Measurements from ENCODE around the gene DPCD.
A peak's percentile ranks its signal among the peaks of the same experiment; 100 is the strongest.

DPCD gene

GRCh38 chr10:101595591-101596433 lies 7.7 kb downstream of the DPCD start:
- DNase-seq (ENCODE audit: insufficient read length, low spot score) = no peak
- FAIRE-seq = peak; percentile 21
- TF ChIP-seq, protein P1, sequence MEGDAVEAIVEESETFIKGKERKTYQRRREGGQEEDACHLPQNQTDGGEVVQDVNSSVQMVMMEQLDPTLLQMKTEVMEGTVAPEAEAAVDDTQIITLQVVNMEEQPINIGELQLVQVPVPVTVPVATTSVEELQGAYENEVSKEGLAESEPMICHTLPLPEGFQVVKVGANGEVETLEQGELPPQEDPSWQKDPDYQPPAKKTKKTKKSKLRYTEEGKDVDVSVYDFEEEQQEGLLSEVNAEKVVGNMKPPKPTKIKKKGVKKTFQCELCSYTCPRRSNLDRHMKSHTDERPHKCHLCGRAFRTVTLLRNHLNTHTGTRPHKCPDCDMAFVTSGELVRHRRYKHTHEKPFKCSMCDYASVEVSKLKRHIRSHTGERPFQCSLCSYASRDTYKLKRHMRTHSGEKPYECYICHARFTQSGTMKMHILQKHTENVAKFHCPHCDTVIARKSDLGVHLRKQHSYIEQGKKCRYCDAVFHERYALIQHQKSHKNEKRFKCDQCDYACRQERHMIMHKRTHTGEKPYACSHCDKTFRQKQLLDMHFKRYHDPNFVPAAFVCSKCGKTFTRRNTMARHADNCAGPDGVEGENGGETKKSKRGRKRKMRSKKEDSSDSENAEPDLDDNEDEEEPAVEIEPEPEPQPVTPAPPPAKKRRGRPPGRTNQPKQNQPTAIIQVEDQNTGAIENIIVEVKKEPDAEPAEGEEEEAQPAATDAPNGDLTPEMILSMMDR (IDR thresholded peaks at IDR 0.05; ENCODE audit: insufficient read depth, missing control alignments) = no peak

DNA sequence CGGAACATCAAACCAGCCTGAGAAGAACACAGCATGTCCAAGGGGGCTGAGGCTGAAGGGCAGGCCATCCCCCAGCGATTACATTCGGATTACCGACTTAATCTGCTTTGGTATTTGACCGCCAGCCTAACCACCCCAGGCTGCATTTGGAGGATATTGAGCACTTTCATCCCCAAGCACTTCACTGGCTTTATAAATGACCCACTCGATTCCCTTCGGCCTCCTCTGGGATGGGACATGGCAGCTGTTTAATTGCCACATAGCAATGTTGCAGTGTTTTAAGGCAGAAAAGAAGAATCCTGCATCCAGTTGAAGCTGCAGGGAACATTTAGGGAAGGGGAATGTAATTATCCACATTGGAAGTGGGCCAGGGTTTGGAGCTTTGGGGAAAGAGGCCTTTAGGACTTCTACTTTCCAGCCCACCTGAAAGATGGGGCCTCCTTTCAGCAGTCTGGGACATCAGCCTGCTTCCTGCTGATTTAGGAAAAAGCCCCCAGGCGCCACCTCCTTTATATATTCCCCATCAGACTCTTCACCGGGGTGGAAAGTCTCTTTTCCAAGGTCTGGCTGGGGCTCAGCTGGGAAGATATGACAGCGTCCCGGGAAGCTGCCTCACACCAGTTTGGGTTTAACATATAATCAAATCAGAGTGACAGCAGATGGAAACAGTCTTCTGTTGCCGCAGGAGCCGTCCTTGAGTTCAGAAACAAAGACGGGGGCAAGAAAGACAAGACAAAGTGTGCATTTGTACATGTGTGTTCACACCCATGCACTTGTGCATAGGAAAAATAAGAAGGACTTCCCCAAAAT lies 9.2 kb downstream of the DPCD start:
- DNase-seq (ENCODE audit: insufficient read length, low spot score) (no peak), FAIRE-seq (peak; percentile 90)
- TF ChIP-seq, protein P1 (IDR thresholded peaks at IDR 0.05; ENCODE audit: insufficient read depth, missing control alignments) = no peak

DNA sequence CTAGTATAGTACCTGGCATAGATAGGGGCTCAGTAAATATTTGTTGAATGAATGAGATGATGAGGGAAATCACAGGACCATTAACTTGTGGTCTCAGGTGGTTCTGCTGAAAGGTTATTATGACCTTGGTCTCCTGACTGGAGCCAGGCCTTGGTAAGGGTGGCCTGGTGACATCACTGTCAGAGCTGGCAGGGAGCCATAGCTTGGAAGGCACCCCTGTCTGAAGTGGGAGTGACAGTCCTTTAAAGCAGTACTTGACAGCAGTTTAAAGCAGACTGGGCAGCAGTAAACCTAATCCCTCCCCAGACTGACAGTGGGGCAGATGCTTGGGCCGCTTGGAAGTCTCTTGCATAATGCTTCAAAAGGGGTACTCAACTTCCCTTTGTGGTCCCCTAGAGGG lies 13.4 kb downstream of the DPCD start:
- DNase-seq (ENCODE audit: insufficient read length, low spot score) = no peak
- TF ChIP-seq, protein P1 (IDR thresholded peaks at IDR 0.05; ENCODE audit: insufficient read depth, missing control alignments) = no peak
- no peak for FAIRE-seq

DNA sequence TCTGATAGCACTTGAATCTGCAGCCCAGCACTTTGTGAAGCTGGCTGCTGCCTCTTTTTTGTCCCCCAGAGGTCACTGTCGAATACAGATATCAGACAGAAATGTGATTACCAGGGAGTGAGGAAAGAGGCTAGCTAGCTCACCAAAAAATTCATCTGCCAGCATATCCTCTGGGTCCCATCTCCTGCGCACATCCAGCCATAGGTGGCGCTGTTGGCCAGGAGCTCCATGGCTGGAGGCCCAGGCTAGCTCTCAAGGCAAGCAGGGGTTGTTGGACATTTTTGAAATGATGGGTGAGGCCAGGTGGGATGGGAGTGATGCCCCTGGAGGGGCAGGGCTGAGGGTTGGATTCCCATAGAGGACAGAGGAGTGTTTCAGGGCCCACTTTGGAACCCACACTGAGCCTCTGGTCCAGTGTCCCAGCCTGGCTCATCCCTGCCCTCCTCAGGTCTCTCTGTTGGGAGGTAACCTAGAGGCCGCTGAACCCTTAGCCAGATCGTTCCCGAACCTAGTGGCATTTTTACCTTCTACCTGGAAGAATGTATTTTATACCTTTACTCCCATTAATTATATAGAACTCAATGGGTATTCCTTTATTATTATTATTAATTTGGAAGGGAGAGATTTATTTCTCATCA lies 14.8 kb downstream of the DPCD start:
- FAIRE-seq (no peak), DNase-seq (ENCODE audit: insufficient read length, low spot score) (peak; percentile 70)
- TF ChIP-seq, protein P1 (IDR thresholded peaks at IDR 0.05; ENCODE audit: insufficient read depth, missing control alignments) = peak; percentile 97

DNA sequence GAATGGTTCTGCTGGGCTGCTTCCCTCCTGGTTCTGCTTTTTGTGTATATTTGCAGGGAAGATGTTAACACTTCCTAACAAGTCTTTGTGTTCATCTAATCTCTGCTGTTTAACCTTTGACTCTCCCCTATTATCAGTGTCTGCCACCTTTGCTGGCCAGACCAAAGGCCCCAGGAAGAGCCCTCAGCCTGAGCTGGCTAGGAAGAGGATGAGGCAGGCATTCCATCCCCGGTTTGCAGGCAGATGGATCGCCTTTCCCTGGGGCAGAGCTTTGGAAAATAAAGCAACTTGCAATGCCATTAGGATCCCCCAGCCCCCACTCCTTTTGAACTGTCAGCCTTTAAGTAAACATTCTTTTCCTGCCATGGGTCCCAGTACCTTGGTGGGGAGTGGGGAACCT lies 19.0 kb downstream of the DPCD start:
- DNase-seq (ENCODE audit: insufficient read length, low spot score) (no peak), FAIRE-seq (no peak)
- TF ChIP-seq, protein P1 (IDR thresholded peaks at IDR 0.05; ENCODE audit: insufficient read depth, missing control alignments) = no peak

GRCh38 chr10:101609481-101609880 lies 21.4 kb downstream of the DPCD start:
- TF ChIP-seq, protein P1 (IDR thresholded peaks at IDR 0.05; ENCODE audit: insufficient read depth, missing control alignments) = no peak
- no peak for DNase-seq (ENCODE audit: insufficient read length, low spot score)
- no peak for FAIRE-seq
